OCI-LY7 (cell line): Measurements from ENCODE around the gene COG4. TPM values are rescaled to one million over a fixed set of nuclear protein-coding genes. Genes with fewer than 3 reads are reported as not detected.

Experiments
- BruUV-seq: library from RNA; stranded (reverse); fragments of 400-500 nt; replicated peaks from 2 replicates; lab custom pipeline; 2021; lab: Mats Ljungman, UMichigan
- CTCF ChIA-PET: fragments of 300-600 bp; sonication (Branson Sonifier 250); formaldehyde crosslinking; loops from one replicate; lab custom pipeline; 2022; ENCODE audit warnings: antibody characterized with exemption; ENCODE audit not compliant: unreplicated experiment; lab: Charles Lee
- POLR2A ChIA-PET: fragments of 300-600 bp; sonication (Branson Sonifier 250); formaldehyde crosslinking; loops from one replicate; lab custom pipeline; 2022; ENCODE audit warnings: antibody characterized with exemption; lab: Charles Lee
- DNase-seq: peaks from one replicate; pipeline ENCODE4 v3.0.0-alpha.2; 2015; ENCODE audit warnings: low spot score
- H2AFZ ChIP-seq: fragments of 200-600 bp; sonication (generic), shearing (Covaris generic); 2 replicates; pipeline ENCODE4 v1.6.1; 2014; ENCODE audit warnings: mild to moderate bottlenecking, antibody characterized with exemption, low read length, moderate library complexity
- H3K27ac ChIP-seq: fragments of 200-600 bp; sonication (generic); 2 replicates; pipeline ENCODE4 v1.5.1; 2014; ENCODE audit warnings: mixed run types, low read depth, mild to moderate bottlenecking, moderate library complexity, low read length, inconsistent platforms; ENCODE audit not compliant: poor library complexity, severe bottlenecking
- H3K36me3 ChIP-seq: fragments of 200-600 bp; sonication (generic); 2 replicates; pipeline ENCODE4 v1.6.1; 2014; ENCODE audit warnings: mild to moderate bottlenecking, antibody characterized with exemption, low read length, moderate library complexity, mixed read lengths; ENCODE audit not compliant: insufficient read depth
- H3K4me1 ChIP-seq: fragments of 200-600 bp; sonication (generic); 2 replicates; pipeline ENCODE4 v1.5.1; 2014; ENCODE audit warnings: mild to moderate bottlenecking, low read length; ENCODE audit not compliant: insufficient read depth, poor library complexity, severe bottlenecking
- H3K4me2 ChIP-seq: fragments of 200-600 bp; sonication (generic); 2 replicates; pipeline ENCODE4 v1.6.1; 2014; ENCODE audit warnings: mild to moderate bottlenecking, low read length
- H3K4me3 ChIP-seq: fragments of 200-600 bp; sonication (generic); 2 replicates; pipeline ENCODE4 v1.5.1; 2014; ENCODE audit warnings: mild to moderate bottlenecking, low read depth, low read length; ENCODE audit not compliant: poor library complexity, severe bottlenecking
- H3K79me2 ChIP-seq: fragments of 200-600 bp; sonication (generic); 2 replicates; pipeline ENCODE4 v1.6.1; 2016; ENCODE audit warnings: low read depth, mild to moderate bottlenecking, low read length, moderate library complexity, mixed read lengths; ENCODE audit not compliant: insufficient read depth
- H3K9me2 ChIP-seq: fragments of 200-600 bp; sonication (generic); 2 replicates; pipeline ENCODE4 v1.6.1; 2016; ENCODE audit warnings: mild to moderate bottlenecking, low read length, mixed read lengths; ENCODE audit not compliant: insufficient read depth
- H3K9me3 ChIP-seq: fragments of 200-600 bp; sonication (generic); 2 replicates; pipeline ENCODE4 v1.6.1; 2014; ENCODE audit warnings: mild to moderate bottlenecking, mixed run types, low read length, mixed read lengths
- H4K20me1 ChIP-seq: fragments of 200-600 bp; sonication (generic); 2 replicates; pipeline ENCODE4 v1.6.1; 2014; ENCODE audit warnings: mild to moderate bottlenecking, antibody characterized with exemption, low read length, moderate library complexity, mixed read lengths; ENCODE audit not compliant: insufficient read depth
- CTCF ChIP-seq: fragments of 200-600 bp; sonication (generic); conservative IDR thresholded peaks from 2 replicates; pipeline ENCODE4 v1.5.1; 2014; ENCODE audit warnings: mild to moderate bottlenecking, antibody characterized with exemption, low read length, moderate library complexity, mixed read lengths
- EZH2phosphoT487 ChIP-seq: fragments of 200-600 bp; sonication (generic); IDR thresholded peaks from 2 replicates; pipeline ENCODE4 v1.6.1; 2018; ENCODE audit warnings: low read depth, borderline replicate concordance, mild to moderate bottlenecking, mixed run types, antibody characterized with exemption, low read length, moderate library complexity, mixed read lengths
- intact Hi-C: fragments of 100-400 bp; cut with micrococcal nuclease; formaldehyde crosslinking; loops from one replicate; pipeline ENCODE4 v1.10.0; 2022; ENCODE audit not compliant: unreplicated experiment
- total RNA-seq, 2 experiments: library from RNA; depleted of rRNA in 1 of 2; stranded (reverse); fragments of >200 nt in 1 of 2; shearing (Covaris generic) in 1 of 2; gene quantifications; 2 replicates each; pipeline ENCODE4 v1.2.3, GENCODE V29; 2014 to 2022

COG4 gene
- total RNA-seq, 2 experiments from 2014 or later: 48.8 to 100 TPM

GRCh38 chr16:70454222-70455034 lies 68.9 kb downstream of the COG4 start, which contains the start of gene FCSK:
Gene FCSK, plus strand, starts transcription at chr16:70454595. Its CDS starts 8,596 bp downstream, at chr16:70463191.
- Histone ChIP-seq H2AFZ (peak within 1 kb of the TSS; percentile 92), H3K9me2 (no peaks in the 10 kb centered on the region), H3K79me2 (no peaks in the 10 kb centered on the region), H4K20me1 (no peaks in the 10 kb centered on the region), H3K4me3 (peak within 1 kb of the TSS; percentile 77), H3K4me2 (peak within 1 kb of the TSS; percentile 90), H3K9me3 (no peaks in the 10 kb centered on the region), H3K4me1 (peaks cover 11% of the 10 kb centered on the region), H3K27ac (peak within 1 kb of the TSS; percentile 61), H3K36me3 (no peaks in the 10 kb centered on the region)
- CTCF ChIA-PET: interaction anchor here (0.6 to 1.5 kb wide), 7 partner anchors 15 to 74 kb away, joined by 3 to 6 read pairs (median 3); partner anchors contain the start of gene ST3GAL2
- intact Hi-C loops: loop anchor here (1.0 to 2.0 kb wide), 4 partner anchors 16 to 73 kb away; partner anchors contain the start of gene ST3GAL2
- no TSS peak for BruUV-seq
- POLR2A ChIA-PET: interaction anchor here (0.7 to 2.9 kb wide), 18 partner anchors 12 to 304 kb away, joined by 3 to 19 read pairs (median 6); partner anchors contain the start of genes AARS1, COG4, SF3B3 and ST3GAL2
- DNase-seq: peak; percentile 90
- TF ChIP-seq EZH2phosphoT487 (no peak), CTCF (peak; percentile 67)

- Histone ChIP-seq H3K9me3 (no peaks in the 10 kb centered on the region), H2AFZ (peak overlapping the region; percentile 92), H3K4me1 (peaks cover 11% of the 10 kb centered on the region), H3K9me2 (no peaks in the 10 kb centered on the region), H3K27ac (peak overlapping the region; percentile 61), H4K20me1 (no peaks in the 10 kb centered on the region), H3K36me3 (no peaks in the 10 kb centered on the region), H3K4me2 (peak overlapping the region; percentile 90), H3K4me3 (peak overlapping the region; percentile 77), H3K79me2 (no peaks in the 10 kb centered on the region)
- ChIA-PET POLR2A (interaction anchor here (0.6 to 2.9 kb wide), 17 partner anchors 11 to 304 kb away, joined by 3 to 19 read pairs (median 6); partner anchors contain the start of genes AARS1, COG4, SF3B3 and ST3GAL2), CTCF (interaction anchor here (1.0 to 1.5 kb wide), 5 partner anchors 14 to 74 kb away, joined by 3 to 6 read pairs (median 4); partner anchors contain the start of gene ST3GAL2)
- intact Hi-C loops: loop anchor here (1.0 to 2.0 kb wide), 4 partner anchors 15 to 73 kb away; partner anchors contain the start of gene ST3GAL2
- TF ChIP-seq CTCF (no peak), EZH2phosphoT487 (no peak)
- no peak for DNase-seq
- BruUV-seq: no TSS peak
Observed at GRCh38 chr16:70453892-70454221, 69.5 kb downstream of the COG4 start.
